Measurements from ENCODE around the gene U2AF1L4.
A peak's percentile ranks its signal among the peaks of the same experiment; 100 is the strongest.

DNA sequence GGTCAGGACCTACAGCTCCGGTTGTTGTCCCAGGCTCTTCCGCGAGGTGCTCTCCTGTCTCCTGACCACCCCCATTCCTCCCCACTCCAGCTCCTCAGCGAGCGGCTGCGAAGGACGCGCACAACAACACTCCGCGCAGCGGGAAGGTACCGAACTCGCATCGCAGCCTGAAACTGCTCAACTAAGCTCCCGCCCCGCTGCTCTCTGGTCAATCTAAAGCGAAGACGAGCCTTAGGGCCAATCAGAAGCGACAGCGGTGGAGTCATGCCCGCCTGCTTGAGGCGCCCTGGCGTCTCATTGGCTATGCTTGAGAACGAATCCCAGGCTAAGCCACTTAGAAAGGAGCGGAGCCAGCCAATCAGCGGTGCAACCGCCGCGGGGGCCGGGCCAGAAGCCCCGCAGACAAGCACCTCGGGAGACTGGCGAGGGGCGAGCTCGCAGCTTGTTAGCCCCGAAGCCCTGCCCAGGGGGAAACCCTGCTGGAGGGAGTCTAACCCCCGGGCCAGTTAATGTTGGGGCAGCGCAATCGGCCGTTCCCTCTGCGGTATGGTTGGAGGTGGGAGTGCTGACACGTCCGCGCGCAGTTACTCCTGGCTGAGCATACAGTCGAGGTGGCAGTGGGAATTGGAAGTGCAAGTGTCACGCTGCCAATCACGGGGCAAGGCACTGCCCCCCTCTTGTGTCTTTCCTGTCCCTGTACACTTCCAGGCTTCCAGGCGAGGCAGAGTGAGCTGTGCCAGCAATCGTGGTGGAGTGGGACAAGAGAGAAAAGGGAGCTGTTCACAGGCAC is 42.8 kb downstream of the U2AF1L4 start:
- TF ChIP-seq EP300 (IDR thresholded peaks at IDR 0.05): no peak
- no peak for TF ChIP-seq POLR2A (IDR thresholded peaks at IDR 0.05; ENCODE audit: low read depth)
- TF ChIP-seq, protein P1, sequence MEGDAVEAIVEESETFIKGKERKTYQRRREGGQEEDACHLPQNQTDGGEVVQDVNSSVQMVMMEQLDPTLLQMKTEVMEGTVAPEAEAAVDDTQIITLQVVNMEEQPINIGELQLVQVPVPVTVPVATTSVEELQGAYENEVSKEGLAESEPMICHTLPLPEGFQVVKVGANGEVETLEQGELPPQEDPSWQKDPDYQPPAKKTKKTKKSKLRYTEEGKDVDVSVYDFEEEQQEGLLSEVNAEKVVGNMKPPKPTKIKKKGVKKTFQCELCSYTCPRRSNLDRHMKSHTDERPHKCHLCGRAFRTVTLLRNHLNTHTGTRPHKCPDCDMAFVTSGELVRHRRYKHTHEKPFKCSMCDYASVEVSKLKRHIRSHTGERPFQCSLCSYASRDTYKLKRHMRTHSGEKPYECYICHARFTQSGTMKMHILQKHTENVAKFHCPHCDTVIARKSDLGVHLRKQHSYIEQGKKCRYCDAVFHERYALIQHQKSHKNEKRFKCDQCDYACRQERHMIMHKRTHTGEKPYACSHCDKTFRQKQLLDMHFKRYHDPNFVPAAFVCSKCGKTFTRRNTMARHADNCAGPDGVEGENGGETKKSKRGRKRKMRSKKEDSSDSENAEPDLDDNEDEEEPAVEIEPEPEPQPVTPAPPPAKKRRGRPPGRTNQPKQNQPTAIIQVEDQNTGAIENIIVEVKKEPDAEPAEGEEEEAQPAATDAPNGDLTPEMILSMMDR (IDR thresholded peaks at IDR 0.05): peak in 1 of 3 experiments; percentile 11
- TF ChIP-seq POLR2AphosphoS5 (IDR thresholded peaks at IDR 0.05): peak; percentile 71 to 75
